Body of pancreas (tissue), 4 donors: ENCODE data around the gene MTA3. TPM values are rescaled to one million over a fixed set of nuclear protein-coding genes. Genes with fewer than 3 reads are reported as not detected.

Source experiments
- ATAC-seq: fragments of 150-250 bp; one replicate; pipeline ENCODE4 v1.9.1; 2016
- DNase-seq, 4 donors: peaks; one replicate each; pipeline ENCODE4 v3.0.0-alpha.2; 2019
- H3K27ac ChIP-seq, 4 donors: fragments of 200-600 bp; sonication (generic); 1 replicate in 3 of 4; 2 replicates in 1 of 4; pipeline versions ENCODE4 v1.5.1 to v1.6.1; 2016 to 2019; ENCODE audit warnings: mild to moderate bottlenecking in 1 of 4, mixed read lengths in 1 of 4, moderate library complexity in 1 of 4
- H3K27me3 ChIP-seq, 2 donors: fragments of 200-600 bp; sonication (generic); one replicate each; pipeline ENCODE4 v1.6.0; 2016; ENCODE audit warnings: mild to moderate bottlenecking in 1 of 2
- H3K36me3 ChIP-seq, 2 donors: fragments of 200-600 bp; sonication (generic); replicated peaks in 1 of 2; 2 replicates each; pipeline ENCODE4 v1.5.1; 2016; ENCODE audit warnings: low read depth in 2 of 2; ENCODE audit not compliant: insufficient read depth in 1 of 2
- H3K4me1 ChIP-seq: fragments of 200-600 bp; sonication (generic); one replicate; pipeline ENCODE4 v1.6.0; 2016
- H3K4me3 ChIP-seq, 2 donors: fragments of 200-600 bp; sonication (generic); 1 replicate in 1 of 2; 2 replicates in 1 of 2; pipeline ENCODE4 v1.5.1; 2016 to 2019
- H3K9me3 ChIP-seq, 3 donors: fragments of 200-600 bp; sonication (generic); 1 replicate in 2 of 3; 2 replicates in 1 of 3; pipeline ENCODE4 v1.5.1; 2016
- POLR2A ChIP-seq, 3 donors: fragments of 450-650 bp; IDR thresholded peaks; one replicate each; pipeline ENCODE4 v1.6.1; 2016; ENCODE audit warnings: antibody characterized with exemption in 3 of 3, mild to moderate bottlenecking in 2 of 3
- WGBS, 2 donors: methylation state at CpG; one replicate each; pipeline ENCODE4 v1.1.5; 2017; 5-methylcytosine and 5-hydroxymethylcytosine counted together
- intact Hi-C: fragments of 100-400 bp; cut with DNase I; formaldehyde crosslinking; loops from one replicate; pipeline ENCODE4 v1.15.1; 2023
- total RNA-seq, 2 donors: library from RNA; depleted of rRNA; stranded (reverse); fragments of >200 nt; gene quantifications; one replicate each; pipeline ENCODE4 v1.1.0, GENCODE V29; 2016
- TF ChIP-seq, protein P1 (sequence below), 7 experiments: fragments of 450-650 bp in 4 of 7; fragments of 200-600 bp in 3 of 7; sonication (generic) in 3 of 7; IDR thresholded peaks; one replicate each; pipeline ENCODE4 v1.5.1; 2016 to 2019; ENCODE audit warnings: antibody characterized with exemption in 7 of 7

The MTA3 gene
- total RNA-seq, 2 donors from 2014 or later, result 23.1 to 31.1 TPM

DNA sequence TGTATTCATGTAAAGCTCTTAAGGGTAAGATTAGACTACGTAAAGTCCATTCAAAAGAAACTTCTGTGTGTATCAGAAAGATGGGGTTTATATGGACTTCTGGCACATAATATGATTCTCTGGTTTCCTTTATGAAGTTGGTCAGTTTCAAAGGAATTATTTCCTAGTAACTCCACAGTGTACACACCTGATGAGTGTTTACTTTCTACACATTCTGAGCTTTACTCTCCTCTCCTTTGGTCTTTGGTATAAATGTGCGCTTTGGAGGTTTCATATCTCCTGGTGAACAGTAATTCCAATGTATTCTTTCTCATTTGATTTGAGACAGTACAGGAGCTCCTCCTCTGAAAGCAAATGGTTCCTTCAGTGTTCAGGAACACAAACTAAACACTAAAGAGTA, 107.4 kb downstream of the MTA3 start:
- H3K36me3 ChIP-seq, result no peaks in the 10 kb centered on the region
- H3K9me3 ChIP-seq, result no peaks in the 10 kb centered on the region
- H3K27me3 ChIP-seq, result no peaks in the 10 kb centered on the region
- intact Hi-C loops, result no loop called here
- DNase-seq (no peak), ATAC-seq (no peak)
- no peaks in the 10 kb centered on the region for H3K4me1 ChIP-seq
- no peak overlapping the region for H3K4me3 ChIP-seq
- TF ChIP-seq, protein P1, sequence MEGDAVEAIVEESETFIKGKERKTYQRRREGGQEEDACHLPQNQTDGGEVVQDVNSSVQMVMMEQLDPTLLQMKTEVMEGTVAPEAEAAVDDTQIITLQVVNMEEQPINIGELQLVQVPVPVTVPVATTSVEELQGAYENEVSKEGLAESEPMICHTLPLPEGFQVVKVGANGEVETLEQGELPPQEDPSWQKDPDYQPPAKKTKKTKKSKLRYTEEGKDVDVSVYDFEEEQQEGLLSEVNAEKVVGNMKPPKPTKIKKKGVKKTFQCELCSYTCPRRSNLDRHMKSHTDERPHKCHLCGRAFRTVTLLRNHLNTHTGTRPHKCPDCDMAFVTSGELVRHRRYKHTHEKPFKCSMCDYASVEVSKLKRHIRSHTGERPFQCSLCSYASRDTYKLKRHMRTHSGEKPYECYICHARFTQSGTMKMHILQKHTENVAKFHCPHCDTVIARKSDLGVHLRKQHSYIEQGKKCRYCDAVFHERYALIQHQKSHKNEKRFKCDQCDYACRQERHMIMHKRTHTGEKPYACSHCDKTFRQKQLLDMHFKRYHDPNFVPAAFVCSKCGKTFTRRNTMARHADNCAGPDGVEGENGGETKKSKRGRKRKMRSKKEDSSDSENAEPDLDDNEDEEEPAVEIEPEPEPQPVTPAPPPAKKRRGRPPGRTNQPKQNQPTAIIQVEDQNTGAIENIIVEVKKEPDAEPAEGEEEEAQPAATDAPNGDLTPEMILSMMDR (IDR thresholded peaks at IDR 0.05), result no peak
- TF ChIP-seq POLR2A (IDR thresholded peaks at IDR 0.05), result no peak
- WGBS, 2 donors, result 95 to 100% methylated on average over 2 of the region's 2 CpGs
- H3K27ac ChIP-seq, result no peak overlapping the region

GRCh38 chr2:42685303-42685702, 116.9 kb downstream of the MTA3 start:
- ATAC-seq, result no peak
- peaks cover 0 to 3% of the 10 kb centered on the region in 2 donors for H3K36me3 ChIP-seq
- intact Hi-C loops, result no loop called here
- H3K9me3 ChIP-seq, result no peaks in the 10 kb centered on the region
- no peaks in the 10 kb centered on the region for H3K4me1 ChIP-seq
- no peaks in the 10 kb centered on the region for H3K27me3 ChIP-seq
- H3K27ac ChIP-seq, result no peak overlapping the region
- 76 to 87% methylated on average over 5 of the region's 5 CpGs for WGBS, 2 donors
- TF ChIP-seq POLR2A (IDR thresholded peaks at IDR 0.05), result no peak
- TF ChIP-seq, protein P1 (IDR thresholded peaks at IDR 0.05), result no peak
- no peak overlapping the region for H3K4me3 ChIP-seq
- no peak for DNase-seq

- ATAC-seq (no peak), DNase-seq (no peak)
- Histone ChIP-seq H3K27me3 (no peaks in the 10 kb centered on the region), H3K9me3 (no peaks in the 10 kb centered on the region), H3K36me3 (no peaks in the 10 kb centered on the region), H3K4me3 (no peak overlapping the region), H3K27ac (no peak overlapping the region), H3K4me1 (no peaks in the 10 kb centered on the region)
- intact Hi-C loops, result no loop called here
- 81 to 84% methylated on average over 2 of the region's 2 CpGs for WGBS, 2 donors
- TF ChIP-seq, protein P1 (IDR thresholded peaks at IDR 0.05), result no peak
- TF ChIP-seq POLR2A (IDR thresholded peaks at IDR 0.05), result no peak
Measured at GRCh38 chr2:42693013-42693615, 124.7 kb downstream of the MTA3 start.

DNA sequence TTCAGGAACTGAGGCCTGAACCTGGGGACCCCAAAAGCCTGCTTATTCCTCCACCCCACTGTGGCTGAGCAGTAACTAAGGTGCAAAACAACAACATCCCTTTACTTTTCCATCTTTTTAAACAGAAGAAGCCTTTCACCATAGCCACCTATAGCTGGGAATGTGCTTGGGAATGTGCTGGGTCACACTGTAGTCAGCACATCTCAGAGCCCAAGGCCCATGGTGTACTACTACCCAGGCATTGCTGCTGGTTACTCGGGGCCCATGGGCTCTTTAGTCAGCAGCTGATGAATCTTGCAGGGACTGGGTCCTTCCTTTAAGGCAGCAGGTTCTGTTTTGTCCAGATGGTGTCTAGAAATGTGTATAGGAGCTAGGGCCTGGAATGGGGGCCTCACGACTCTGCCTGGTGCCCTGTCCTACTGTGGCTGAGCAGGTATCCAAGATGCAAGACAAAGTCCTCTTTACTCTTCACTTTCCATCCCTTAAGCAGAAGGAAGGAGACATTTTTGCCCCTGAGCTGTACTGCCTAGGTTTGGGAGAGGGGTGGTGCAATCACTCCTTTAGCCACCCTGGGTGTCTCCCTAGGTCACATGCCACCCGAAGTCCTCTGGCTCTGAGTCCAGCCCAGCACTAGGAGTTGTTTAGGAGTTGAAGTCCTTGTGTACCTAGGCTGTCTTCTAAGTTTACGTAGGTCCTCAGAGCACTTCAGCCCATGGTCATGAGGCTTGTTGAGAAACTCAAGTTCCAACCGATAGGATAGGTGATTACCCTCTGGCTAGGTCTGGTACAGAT, 125.5 kb downstream of the MTA3 start:
- Histone ChIP-seq H3K4me3 (no peak overlapping the region), H3K9me3 (no peaks in the 10 kb centered on the region), H3K36me3 (no peaks in the 10 kb centered on the region), H3K4me1 (no peaks in the 10 kb centered on the region), H3K27me3 (no peaks in the 10 kb centered on the region), H3K27ac (no peak overlapping the region)
- TF ChIP-seq, protein P1 (IDR thresholded peaks at IDR 0.05), result no peak
- no peak for TF ChIP-seq POLR2A (IDR thresholded peaks at IDR 0.05)
- intact Hi-C loops, result no loop called here
- no peak for DNase-seq
- no peak for ATAC-seq
- 83 to 95% methylated on average over 4 to 5 of the region's 5 CpGs for WGBS, 2 donors
